IMR-90 (cell line): Measurements from ENCODE around the gene BCL2. TPM values are rescaled to one million over a fixed set of nuclear protein-coding genes. Genes with fewer than 3 reads are reported as not detected.

ENCODE experiments used
- ATAC-seq: fragments of 200-7000 bp; cut with Tn5 transposase; 2 replicates; pipeline ENCODE4 v1.9.1; 2020; ENCODE audit warnings: low read depth, mild to moderate bottlenecking, moderate library complexity
- BruUV-seq: library from RNA; stranded (reverse); fragments of 400-500 nt; replicated peaks from 2 replicates; lab custom pipeline; 2021; lab: Mats Ljungman, UMichigan
- CTCF ChIA-PET: fragments of 300-600 bp; formaldehyde crosslinking; extraction: SDS; loops from one replicate; lab custom pipeline; 2021; ENCODE audit warnings: antibody characterized with exemption; lab: Yijun Ruan, JAX
- POLR2A ChIA-PET: fragments of 300-600 bp; sonication (Branson Sonifier 250); formaldehyde crosslinking; loops from one replicate; lab custom pipeline; 2022; ENCODE audit warnings: antibody characterized with exemption; ENCODE audit not compliant: unreplicated experiment; lab: Charles Lee
- DNase-seq: peaks from one replicate; pipeline ENCODE4 v3.0.0; 2013
- H2AFZ ChIP-seq: replicated peaks from 2 replicates; pipeline ENCODE3; 2013; ENCODE audit warnings: low read length, mild to moderate bottlenecking; ENCODE audit not compliant: poor library complexity
- H2AK5ac ChIP-seq: 2 replicates; pipeline ENCODE4 v1.6.1; 2013; ENCODE audit warnings: low read depth, low read length, inconsistent platforms
- H2AK9ac ChIP-seq: replicated peaks from 2 replicates; pipeline ENCODE3; 2013; ENCODE audit warnings: mild to moderate bottlenecking, low read depth, low read length, moderate library complexity; ENCODE audit not compliant: poor library complexity
- H2BK120ac ChIP-seq: 2 replicates; pipeline ENCODE4 v1.6.1; 2013; ENCODE audit warnings: low read depth, low read length, inconsistent platforms
- H2BK15ac ChIP-seq: 3 replicates; pipeline ENCODE4 v1.6.1; 2013; ENCODE audit warnings: low read depth, low read length, inconsistent platforms
- H2BK20ac ChIP-seq: 2 replicates; pipeline ENCODE4 v1.6.1; 2013; ENCODE audit warnings: low read depth, mild to moderate bottlenecking, inconsistent platforms, low read length, moderate library complexity
- H2BK5ac ChIP-seq: 2 replicates; pipeline ENCODE4 v1.6.1; 2013; ENCODE audit warnings: mild to moderate bottlenecking, low read depth, low read length, inconsistent platforms; ENCODE audit not compliant: poor library complexity, severe bottlenecking
- H3K14ac ChIP-seq: replicated peaks from 2 replicates; pipeline ENCODE4 v1.6.1; 2013; ENCODE audit warnings: low read depth, low read length, inconsistent platforms
- H3K18ac ChIP-seq: 2 replicates; pipeline ENCODE4 v1.6.1; 2013; ENCODE audit warnings: low read depth, low read length, control low read depth
- H3K23ac ChIP-seq: 2 replicates; pipeline ENCODE4 v1.6.1; 2013; ENCODE audit warnings: low read depth, low read length, inconsistent platforms
- H3K27ac ChIP-seq: 2 replicates; pipeline ENCODE4 v1.5.1; 2013; ENCODE audit warnings: mild to moderate bottlenecking, control low read depth, low read length; ENCODE audit not compliant: insufficient read depth
- H3K27me3 ChIP-seq: 2 replicates; pipeline ENCODE4 v1.6.1; 2013; ENCODE audit warnings: low read length; ENCODE audit not compliant: control insufficient read depth, insufficient read depth
- H3K36me3 ChIP-seq: 2 replicates; pipeline ENCODE4 v1.6.1; 2013; ENCODE audit warnings: low read length, mixed read lengths; ENCODE audit not compliant: control insufficient read depth, insufficient read depth
- H3K4ac ChIP-seq: 2 replicates; pipeline ENCODE4 v1.6.1; 2013; ENCODE audit warnings: low read depth, low read length, inconsistent platforms
- H3K4me1 ChIP-seq: 2 replicates; pipeline ENCODE4 v1.6.1; 2013; ENCODE audit warnings: low read length, mixed read lengths; ENCODE audit not compliant: control insufficient read depth, insufficient read depth
- H3K4me2 ChIP-seq: 2 replicates; pipeline ENCODE4 v1.6.1; 2013; ENCODE audit warnings: low read depth, mild to moderate bottlenecking, control low read depth, low read length, moderate library complexity
- H3K4me3 ChIP-seq: 2 replicates; pipeline ENCODE4 v1.5.1; 2013; ENCODE audit warnings: low read depth, mild to moderate bottlenecking, control low read depth, low read length, moderate library complexity; ENCODE audit not compliant: insufficient read depth
- H3K56ac ChIP-seq: 2 replicates; pipeline ENCODE4 v1.6.1; 2013; ENCODE audit warnings: low read length, inconsistent platforms; ENCODE audit not compliant: insufficient read depth; ENCODE audit errors: extremely low read depth
- H3K79me1 ChIP-seq, 2 experiments: 2 replicates each; pipeline ENCODE4 v1.6.1; 2013; ENCODE audit warnings: low read length in 2 of 2, inconsistent platforms in 1 of 2, low read depth in 1 of 2
- H3K9ac ChIP-seq: 2 replicates; pipeline ENCODE4 v1.6.1; 2013; ENCODE audit warnings: low read depth, low read length, control low read depth
- H3K9me1 ChIP-seq: 2 replicates; pipeline ENCODE4 v1.6.1; 2013; ENCODE audit warnings: low read length, inconsistent platforms; ENCODE audit not compliant: insufficient read depth
- H3K9me3 ChIP-seq: 2 replicates; pipeline ENCODE4 v1.6.1; 2013; ENCODE audit warnings: low read length; ENCODE audit not compliant: control insufficient read depth, insufficient read depth
- H4K20me1 ChIP-seq: 2 replicates; pipeline ENCODE4 v1.6.1; 2013; ENCODE audit warnings: low read length, inconsistent platforms; ENCODE audit not compliant: insufficient read depth
- H4K5ac ChIP-seq: 2 replicates; pipeline ENCODE4 v1.6.1; 2013; ENCODE audit warnings: mild to moderate bottlenecking, low read depth, low read length, control low read depth
- H4K8ac ChIP-seq, 2 experiments: 2 replicates each; pipeline ENCODE4 v1.6.1; 2013; ENCODE audit warnings: low read depth in 2 of 2, low read length in 2 of 2, control low read depth in 1 of 2, inconsistent platforms in 1 of 2
- H4K91ac ChIP-seq: 2 replicates; pipeline ENCODE4 v1.6.1; 2013; ENCODE audit warnings: low read depth, low read length, inconsistent platforms; ENCODE audit not compliant: insufficient read depth
- BHLHE40 ChIP-seq: fragments of 150-350 bp; IDR thresholded peaks from 2 replicates; pipeline ENCODE4 v1.6.1; 2016; ENCODE audit warnings: mild to moderate bottlenecking, low read depth, low read length
- CEBPB ChIP-seq: IDR thresholded peaks from 2 replicates; pipeline ENCODE4 v1.6.1; 2012; ENCODE audit warnings: low read depth, low read length, improper control_type of control experiment
- FOS ChIP-seq: fragments of 150-350 bp; IDR thresholded peaks from 2 replicates; pipeline ENCODE4 v1.6.1; 2016; ENCODE audit warnings: low read depth, low read length
- RAD21 ChIP-seq: IDR thresholded peaks from 2 replicates; pipeline ENCODE4 v1.6.1; 2012; ENCODE audit warnings: low read length, improper control_type of control experiment
- RCOR1 ChIP-seq: IDR thresholded peaks from 2 replicates; pipeline ENCODE4 v1.6.1; 2012; ENCODE audit warnings: mild to moderate bottlenecking, low read length, improper control_type of control experiment; ENCODE audit not compliant: insufficient replicate concordance
- WGBS, 2 experiments: methylation state at CpG; one replicate each; pipeline versions ENCODE4 v1.1.5 to v1.1.7; 2013; ENCODE audit warnings: missing lambda C conversion rate in 2 of 2; ENCODE audit not compliant: insufficient read length in 1 of 2; ENCODE audit errors: extremely low coverage in 2 of 2; 5-methylcytosine and 5-hydroxymethylcytosine counted together
- dilution Hi-C: fragments of 300-500 bp; cut with HindIII; formaldehyde crosslinking; loops from one replicate; pipeline ENCODE4 v1.14.3; 2018; ENCODE audit warnings: low sequenced_read_pairs; ENCODE audit not compliant: unreplicated experiment
- in situ Hi-C: fragments of 300-500 bp; cut with MboI; formaldehyde crosslinking; loops from 3 replicates; pipeline ENCODE4 v1.14.3; 2019; ENCODE audit warnings: low sequenced_read_pairs, inconsistent platforms, mixed read lengths
- intact Hi-C: fragments of 100-400 bp; cut with micrococcal nuclease; formaldehyde crosslinking; loops from 2 replicates; pipeline ENCODE4 v1.10.0; 2022
- polyA plus RNA-seq, 3 experiments: library from polyadenylated mRNA; depleted of rRNA; stranded (reverse); fragments of >200 nt; gene quantifications; 2 replicates each; pipeline ENCODE4 v1.2.3, GENCODE V29; 2012; ENCODE audit warnings: low replicate concordance in 1 of 3
- total RNA-seq: library from RNA; depleted of rRNA; stranded (reverse); fragments of >200 nt; gene quantifications from 2 replicates; pipeline ENCODE4 v1.2.3, GENCODE V29; 2012
- TF ChIP-seq, protein P1 (sequence below): fragments of 150-350 bp; IDR thresholded peaks from 2 replicates; pipeline ENCODE4 v1.6.1; 2017; ENCODE audit warnings: mild to moderate bottlenecking, antibody characterized with exemption, low read length, low read depth
- TF ChIP-seq, protein P2 (sequence below): fragments of 150-350 bp; IDR thresholded peaks from 2 replicates; pipeline ENCODE4 v1.6.1; 2016; ENCODE audit warnings: low read depth, mild to moderate bottlenecking, low read length, moderate library complexity, borderline replicate concordance

BCL2 gene
- total and polyA plus RNA-seq, 2 of the 4 experiments (the other 2 are of a cell fraction) = 0.24 to 0.54 TPM

DNA sequence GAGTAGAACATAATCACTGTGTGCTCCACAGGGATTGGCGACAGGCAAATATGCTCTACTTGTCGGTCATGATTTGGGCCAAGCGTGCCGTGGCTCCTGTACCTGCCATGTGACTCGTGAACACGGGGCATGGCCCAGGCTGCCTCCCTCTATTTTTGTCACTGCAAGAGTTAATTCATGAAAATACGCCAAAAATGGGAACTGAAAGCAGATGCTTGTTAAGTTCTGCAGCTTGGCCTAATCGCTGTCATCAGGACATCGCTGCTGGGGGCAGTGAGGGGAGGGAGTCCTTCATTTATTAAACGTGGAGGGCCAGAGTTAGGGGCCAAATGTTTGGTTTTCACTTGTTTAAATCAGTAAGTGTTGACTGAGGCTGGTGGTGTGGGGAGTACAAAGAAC lies 177.8 kb downstream of the BCL2 start:
- H3K27me3 ChIP-seq = peaks cover 15% of the 10 kb centered on the region
- no peak overlapping the region for H4K5ac ChIP-seq
- no peaks in the 10 kb centered on the region for H3K36me3 ChIP-seq
- H3K18ac ChIP-seq = no peak overlapping the region
- H3K4ac ChIP-seq = no peak overlapping the region
- no peaks in the 10 kb centered on the region for H3K9me3 ChIP-seq
- ATAC-seq = no peak
- no peak overlapping the region for H2AK5ac ChIP-seq
- H3K14ac ChIP-seq = no peak overlapping the region
- ChIA-PET POLR2A (no interaction called here), CTCF (no interaction called here)
- TF ChIP-seq, protein P1, sequence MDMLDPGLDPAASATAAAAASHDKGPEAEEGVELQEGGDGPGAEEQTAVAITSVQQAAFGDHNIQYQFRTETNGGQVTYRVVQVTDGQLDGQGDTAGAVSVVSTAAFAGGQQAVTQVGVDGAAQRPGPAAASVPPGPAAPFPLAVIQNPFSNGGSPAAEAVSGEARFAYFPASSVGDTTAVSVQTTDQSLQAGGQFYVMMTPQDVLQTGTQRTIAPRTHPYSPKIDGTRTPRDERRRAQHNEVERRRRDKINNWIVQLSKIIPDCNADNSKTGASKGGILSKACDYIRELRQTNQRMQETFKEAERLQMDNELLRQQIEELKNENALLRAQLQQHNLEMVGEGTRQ = no peak
- no peak for TF ChIP-seq RCOR1
- TF ChIP-seq, protein P2, sequence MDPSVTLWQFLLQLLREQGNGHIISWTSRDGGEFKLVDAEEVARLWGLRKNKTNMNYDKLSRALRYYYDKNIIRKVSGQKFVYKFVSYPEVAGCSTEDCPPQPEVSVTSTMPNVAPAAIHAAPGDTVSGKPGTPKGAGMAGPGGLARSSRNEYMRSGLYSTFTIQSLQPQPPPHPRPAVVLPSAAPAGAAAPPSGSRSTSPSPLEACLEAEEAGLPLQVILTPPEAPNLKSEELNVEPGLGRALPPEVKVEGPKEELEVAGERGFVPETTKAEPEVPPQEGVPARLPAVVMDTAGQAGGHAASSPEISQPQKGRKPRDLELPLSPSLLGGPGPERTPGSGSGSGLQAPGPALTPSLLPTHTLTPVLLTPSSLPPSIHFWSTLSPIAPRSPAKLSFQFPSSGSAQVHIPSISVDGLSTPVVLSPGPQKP = no peak
- TF ChIP-seq CEBPB = no peak
- TF ChIP-seq RAD21 = no peak
- TF ChIP-seq FOS = no peak
- TF ChIP-seq BHLHE40 = no peak
- no peak for DNase-seq
- H3K27ac ChIP-seq = no peak overlapping the region
- H3K23ac ChIP-seq = no peak overlapping the region
- H2BK20ac ChIP-seq = no peak overlapping the region
- H3K56ac ChIP-seq = no peak overlapping the region
- no peak overlapping the region for H3K9ac ChIP-seq
- H2AFZ ChIP-seq = no peak overlapping the region
- BruUV-seq = no TSS peak
- H3K4me2 ChIP-seq = no peak overlapping the region
- in situ Hi-C loops = no loop called here
- no peaks in the 10 kb centered on the region for H3K4me1 ChIP-seq
- no peak overlapping the region for H2BK5ac ChIP-seq
- no peak overlapping the region for H3K4me3 ChIP-seq
- 55% methylated on average over 4 of the region's 10 CpGs; no CpG with 5 or more reads in 1 of the 2 experiments for WGBS, 2 experiments
- intact Hi-C loops = no loop called here
- no peaks in the 10 kb centered on the region for H3K9me1 ChIP-seq
- no peaks in the 10 kb centered on the region for H4K20me1 ChIP-seq
- H2AK9ac ChIP-seq = no peak overlapping the region
- H4K91ac ChIP-seq = no peak overlapping the region
- H2BK120ac ChIP-seq = no peak overlapping the region
- no peak overlapping the region for H4K8ac ChIP-seq
- dilution Hi-C loops = no loop called here
- H3K79me1 ChIP-seq = no peaks in the 10 kb centered on the region
- no peak overlapping the region for H2BK15ac ChIP-seq
